Activated CD4-positive, alpha-beta memory T cell treated with anti-CD3 and anti-CD28 coated beads for 36 hours (primary cell): ENCODE data around the gene PPP1R11. TPM values are rescaled to one million over a fixed set of nuclear protein-coding genes. Genes with fewer than 3 reads are reported as not detected.

Experiments used
- CTCF ChIA-PET: fragments of 350-600 bp; sonication (Branson Sonifier 250); formaldehyde crosslinking; loops from one replicate; lab custom pipeline; 2021; ENCODE audit warnings: antibody characterized with exemption, inconsistent platforms; lab: Charles Lee
- POLR2A ChIA-PET: fragments of 350-600 bp; sonication (Branson Sonifier 250); formaldehyde crosslinking; loops from one replicate; lab custom pipeline; 2021; ENCODE audit warnings: antibody characterized with exemption; lab: Charles Lee
- DNase-seq: peaks from one replicate; pipeline ENCODE4 v3.0.0-alpha.2; 2020
- H3K27ac Mint-ChIP-seq: one replicate; pipeline ENCODE4 v1.8.0; 2021; ENCODE audit warnings: mixed read lengths
- H3K27me3 Mint-ChIP-seq: one replicate; pipeline ENCODE4 v1.8.0; 2021; ENCODE audit warnings: mixed read lengths
- H3K36me3 Mint-ChIP-seq: one replicate; pipeline ENCODE4 v1.8.0; 2021; ENCODE audit warnings: mixed read lengths
- H3K4me1 Mint-ChIP-seq: one replicate; pipeline ENCODE4 v1.8.0; 2021; ENCODE audit warnings: low read depth, mixed read lengths
- H3K4me3 Mint-ChIP-seq: one replicate; pipeline ENCODE4 v1.8.0; 2021; ENCODE audit warnings: mild to moderate bottlenecking, mixed read lengths
- H3K9me3 Mint-ChIP-seq: one replicate; pipeline ENCODE4 v1.8.0; 2021; ENCODE audit warnings: mixed read lengths
- intact Hi-C: fragments of 100-400 bp; cut with micrococcal nuclease; formaldehyde crosslinking; loops from one replicate; pipeline ENCODE4 v1.15.1; 2023
- total RNA-seq, 2 experiments: library from RNA; stranded (reverse); gene quantifications; one replicate each; pipeline ENCODE4 v1.2.3, GENCODE V29; 2021

PPP1R11 gene
- total RNA-seq, 2 experiments from 2014 or later: 51.3 to 55.0 TPM

DNA sequence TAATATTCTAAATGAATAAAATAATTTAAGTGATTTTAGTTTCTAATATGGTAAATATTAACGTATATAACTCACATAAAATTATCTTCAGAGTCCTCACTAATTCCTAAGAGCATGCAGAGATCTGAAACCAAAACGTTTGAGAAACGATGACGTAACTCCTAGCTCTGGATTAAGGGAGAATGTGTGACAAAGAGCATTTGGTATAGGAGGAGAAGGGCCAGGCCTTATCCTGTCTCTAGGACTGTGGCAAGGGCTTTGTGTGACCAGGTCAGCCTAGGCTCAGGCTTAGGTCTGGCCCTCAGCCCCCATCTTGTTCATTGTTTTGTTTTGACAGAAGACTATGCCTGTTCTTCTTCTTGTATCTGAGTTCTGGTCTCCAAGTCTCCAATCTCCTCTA lies 25.2 kb upstream of the PPP1R11 start:
- DNase-seq: no peak
- no peak overlapping the region for H3K4me3 Mint-ChIP-seq
- peaks cover 4% of the 10 kb centered on the region for H3K36me3 Mint-ChIP-seq
- ChIA-PET POLR2A (no interaction called here), CTCF (no interaction called here)
- H3K27ac Mint-ChIP-seq: no peak overlapping the region
- no peaks in the 10 kb centered on the region for H3K9me3 Mint-ChIP-seq
- peaks cover 8% of the 10 kb centered on the region for H3K4me1 Mint-ChIP-seq
- H3K27me3 Mint-ChIP-seq: no peaks in the 10 kb centered on the region
- intact Hi-C loops: no loop called here

DNA sequence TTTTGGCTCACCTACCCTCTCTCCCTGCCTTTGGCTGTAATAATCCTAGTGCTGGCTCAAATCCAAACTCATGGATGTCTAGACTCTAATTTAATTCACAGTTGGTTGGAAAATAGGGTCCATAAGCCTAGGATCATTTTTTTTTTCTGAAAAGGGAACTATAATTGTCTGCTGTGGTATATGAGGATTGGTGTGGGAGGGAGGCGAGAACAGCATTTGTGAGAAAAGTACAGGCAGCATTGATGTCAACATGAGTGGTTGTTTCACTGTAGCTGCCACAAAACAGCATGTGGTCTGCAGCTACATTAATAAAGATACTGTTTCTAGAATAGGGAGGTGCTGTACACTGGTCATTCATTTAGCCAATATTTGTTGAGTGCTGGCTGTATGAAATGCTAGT lies 24.5 kb upstream of the PPP1R11 start:
- H3K4me1 Mint-ChIP-seq: peaks cover 13% of the 10 kb centered on the region
- no peak overlapping the region for H3K27ac Mint-ChIP-seq

DNA sequence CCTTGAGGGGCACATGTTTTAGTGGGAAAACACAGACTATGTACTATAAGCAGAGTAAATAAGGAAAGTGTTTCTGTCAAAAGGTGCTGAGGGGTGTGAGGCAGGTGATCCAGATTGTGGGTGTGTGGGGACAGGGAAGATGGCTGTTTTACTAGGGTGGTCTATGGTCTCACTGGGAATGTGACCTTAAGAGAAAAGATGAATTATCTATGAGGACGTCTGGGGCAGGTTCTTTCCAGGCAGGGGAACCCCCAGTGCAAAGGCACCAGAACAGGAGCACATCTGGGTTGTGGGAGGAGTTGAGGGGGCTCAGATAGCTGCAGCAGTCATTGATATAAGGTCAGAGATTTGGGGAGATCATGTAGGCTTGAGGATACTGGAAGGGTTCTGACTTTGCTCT lies 24.1 kb upstream of the PPP1R11 start:
- Mint-ChIP-seq H3K36me3 (peaks cover 4% of the 10 kb centered on the region), H3K9me3 (no peaks in the 10 kb centered on the region), H3K4me3 (no peak overlapping the region), H3K27ac (no peak overlapping the region), H3K27me3 (no peaks in the 10 kb centered on the region), H3K4me1 (peaks cover 14% of the 10 kb centered on the region)
- DNase-seq: no peak
- ChIA-PET CTCF (no interaction called here), POLR2A (no interaction called here)
- intact Hi-C loops: no loop called here

More for the DNA sequence above, 24.5 kb upstream of the PPP1R11 start:
- Mint-ChIP-seq H3K36me3 (peaks cover 4% of the 10 kb centered on the region), H3K9me3 (no peaks in the 10 kb centered on the region), H3K27me3 (no peaks in the 10 kb centered on the region), H3K4me3 (no peak overlapping the region)
- intact Hi-C loops: no loop called here
- CTCF ChIA-PET: no interaction called here
- no peak for DNase-seq
- POLR2A ChIA-PET: no interaction called here

DNA sequence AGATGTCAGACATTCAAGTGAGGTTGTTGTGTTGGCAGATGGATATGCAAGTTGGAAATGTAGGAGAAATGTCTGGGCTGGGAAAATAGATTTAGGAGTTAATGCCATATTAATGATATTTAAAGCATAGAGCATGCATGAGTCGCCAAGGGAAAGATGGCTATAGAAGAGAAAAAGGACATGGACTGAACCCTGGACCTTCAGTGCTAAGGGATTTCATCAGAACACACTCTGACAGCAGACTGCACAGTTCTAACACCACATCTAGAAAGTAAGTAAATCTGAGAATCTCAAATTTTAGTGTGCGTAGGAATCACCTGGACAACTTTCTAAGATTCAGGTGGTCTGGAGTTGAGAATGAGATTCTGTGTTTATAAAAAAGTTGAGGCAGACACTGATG lies 23.3 kb upstream of the PPP1R11 start:
- ChIA-PET CTCF (no interaction called here), POLR2A (no interaction called here)
- H3K9me3 Mint-ChIP-seq: no peaks in the 10 kb centered on the region
- no peaks in the 10 kb centered on the region for H3K27me3 Mint-ChIP-seq
- no peak for DNase-seq
- H3K36me3 Mint-ChIP-seq: peaks cover 4% of the 10 kb centered on the region
- H3K27ac Mint-ChIP-seq: no peak overlapping the region
- H3K4me1 Mint-ChIP-seq: peaks cover 14% of the 10 kb centered on the region
- intact Hi-C loops: no loop called here
- H3K4me3 Mint-ChIP-seq: no peak overlapping the region

DNA sequence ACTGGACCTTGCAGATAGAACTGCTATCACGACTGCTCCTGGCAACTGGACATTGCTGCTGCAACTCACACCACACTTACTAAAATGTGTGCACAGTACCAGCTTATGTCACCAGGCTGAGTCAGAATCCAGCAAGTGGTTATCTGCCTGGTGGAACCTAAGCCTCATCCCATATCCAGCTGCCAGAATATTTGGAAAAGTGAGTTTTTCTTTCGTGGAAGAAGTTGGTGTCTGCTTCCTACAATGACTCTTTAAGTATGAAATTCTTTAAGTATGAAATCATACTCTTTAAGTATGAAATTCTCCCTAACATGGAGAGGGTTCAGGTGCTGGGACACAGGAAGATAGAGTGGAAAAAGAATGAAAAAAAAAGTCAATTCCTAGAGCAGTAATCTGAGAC lies 22.4 kb upstream of the PPP1R11 start:
- no peak for DNase-seq
- peaks cover 4% of the 10 kb centered on the region for H3K36me3 Mint-ChIP-seq
- ChIA-PET CTCF (no interaction called here), POLR2A (no interaction called here)
- H3K4me3 Mint-ChIP-seq: no peak overlapping the region
- peaks cover 14% of the 10 kb centered on the region for H3K4me1 Mint-ChIP-seq
- intact Hi-C loops: no loop called here
- no peak overlapping the region for H3K27ac Mint-ChIP-seq
- H3K27me3 Mint-ChIP-seq: no peaks in the 10 kb centered on the region
- no peaks in the 10 kb centered on the region for H3K9me3 Mint-ChIP-seq

DNA sequence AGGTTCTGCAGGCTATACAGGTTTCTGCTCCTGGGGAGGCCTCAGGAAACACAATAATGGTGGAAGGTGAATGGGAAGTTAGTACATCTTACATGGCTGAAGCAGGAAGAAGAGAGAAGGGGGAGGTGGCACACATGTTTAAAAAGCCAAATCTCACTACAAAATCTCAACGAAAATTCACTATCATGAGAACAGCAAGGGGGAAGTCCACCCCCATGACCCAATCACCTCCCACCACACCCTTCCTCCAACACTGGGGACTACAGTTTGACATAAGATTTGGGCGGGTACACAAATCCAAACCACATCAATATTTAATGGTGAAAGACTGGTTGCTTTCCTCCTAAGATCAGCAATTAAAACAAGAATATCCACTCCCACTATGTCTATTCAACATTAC lies 19.8 kb upstream of the PPP1R11 start:
- no peaks in the 10 kb centered on the region for H3K9me3 Mint-ChIP-seq
- POLR2A ChIA-PET: interaction anchor here (0.5 to 0.6 kb wide), 2 partner anchors 19 to 939 kb away, joined by 3 read pairs; partner anchors contain the start of genes OR2J3 and PPP1R11
- CTCF ChIA-PET: interaction anchor here (1.6 kb wide), 1 partner anchor 84 kb away, joined by 3 read pairs; no protein-coding TSS in a partner anchor
- intact Hi-C loops: no loop called here
- H3K27ac Mint-ChIP-seq: no peak overlapping the region
- no peaks in the 10 kb centered on the region for H3K27me3 Mint-ChIP-seq
- peaks cover 13% of the 10 kb centered on the region for H3K4me1 Mint-ChIP-seq
- no peak overlapping the region for H3K4me3 Mint-ChIP-seq
- no peak for DNase-seq
- peaks cover 9% of the 10 kb centered on the region for H3K36me3 Mint-ChIP-seq

DNA sequence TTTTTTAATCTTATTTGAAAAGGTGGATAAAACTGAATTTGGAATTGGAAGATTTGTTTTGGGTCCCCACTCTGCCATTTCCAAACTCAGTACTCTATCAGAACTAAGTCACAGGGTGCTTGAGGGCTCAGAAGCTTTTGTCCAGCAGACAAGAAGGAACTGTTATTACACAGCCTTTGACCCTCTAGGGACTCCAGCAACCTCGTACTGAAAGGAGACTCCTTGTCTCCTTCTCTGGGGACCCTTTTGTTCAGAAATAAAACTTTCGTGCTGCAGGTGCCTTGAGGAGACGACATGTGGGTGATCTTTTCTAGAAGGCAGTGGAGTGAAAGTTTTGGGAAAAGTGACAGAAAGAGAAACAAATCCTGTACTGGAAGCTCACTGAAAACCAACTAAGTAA lies 13.3 kb upstream of the PPP1R11 start:
- ChIA-PET CTCF (interaction anchor here (1.6 kb wide), 1 partner anchor 77 kb away, joined by 5 read pairs; no protein-coding TSS in a partner anchor), POLR2A (interaction anchor here (0.7 to 1.1 kb wide), 2 partner anchors 12 to 36 kb away, joined by 3 read pairs; no protein-coding TSS in a partner anchor)
- Mint-ChIP-seq H3K4me1 (no peaks in the 10 kb centered on the region), H3K27me3 (no peaks in the 10 kb centered on the region), H3K9me3 (no peaks in the 10 kb centered on the region), H3K27ac (no peak overlapping the region), H3K4me3 (no peak overlapping the region), H3K36me3 (peaks cover 16% of the 10 kb centered on the region)
- intact Hi-C loops: no loop called here
- no peak for DNase-seq

DNA sequence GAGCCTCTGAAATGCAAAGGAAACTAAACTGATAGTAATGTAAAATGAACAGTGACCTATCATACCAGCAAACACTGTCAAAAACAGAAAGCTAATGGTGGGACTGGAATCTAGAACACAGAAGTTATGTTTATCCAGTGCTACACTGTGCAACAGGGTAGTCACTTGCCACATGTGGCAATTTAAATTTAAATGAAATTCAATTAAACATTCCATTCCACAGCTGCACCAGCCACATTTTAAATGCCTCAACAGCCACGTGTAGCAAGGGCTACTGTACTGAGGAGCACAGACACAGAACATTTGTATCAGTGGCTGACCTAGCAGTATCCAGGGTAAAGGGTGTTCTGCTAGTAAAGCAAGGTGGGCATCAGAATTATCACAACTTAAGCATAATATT lies 11.5 kb upstream of the PPP1R11 start:
- no peaks in the 10 kb centered on the region for H3K27me3 Mint-ChIP-seq
- no peak for DNase-seq
- no peaks in the 10 kb centered on the region for H3K9me3 Mint-ChIP-seq
- peaks cover 16% of the 10 kb centered on the region for H3K36me3 Mint-ChIP-seq
- ChIA-PET CTCF (interaction anchor here (0.7 kb wide), 1 partner anchor 207 kb away, joined by 3 read pairs; no protein-coding TSS in a partner anchor), POLR2A (no interaction called here)
- H3K4me1 Mint-ChIP-seq: peaks cover 8% of the 10 kb centered on the region
- intact Hi-C loops: no loop called here
- no peak overlapping the region for H3K4me3 Mint-ChIP-seq
- no peak overlapping the region for H3K27ac Mint-ChIP-seq

DNA sequence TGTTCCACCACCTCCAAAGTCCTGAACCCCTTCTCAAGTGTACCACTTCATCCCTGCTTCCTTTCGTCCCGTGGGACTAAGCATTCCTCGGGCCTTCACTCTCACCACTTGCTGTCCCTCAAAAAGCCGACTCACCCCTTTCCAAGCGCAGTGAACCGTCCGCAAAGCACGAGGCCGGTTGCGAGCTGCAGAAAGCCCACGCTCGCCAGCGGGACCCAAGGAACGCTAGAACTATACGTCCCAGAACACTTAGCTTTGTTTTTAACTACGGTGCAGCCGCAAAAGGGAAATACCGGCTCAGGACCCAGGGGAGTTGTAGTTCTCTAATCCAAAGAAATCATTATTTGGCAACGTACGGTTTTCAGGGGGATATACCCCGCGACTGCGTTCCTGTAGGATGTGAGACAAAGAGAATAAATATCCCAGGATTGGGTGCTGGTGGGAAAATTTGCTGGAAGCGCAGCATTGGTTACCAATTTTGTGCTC lies 6.3 kb upstream of the PPP1R11 start:
- Mint-ChIP-seq H3K27ac (peak overlapping the region; percentile 99), H3K27me3 (no peaks in the 10 kb centered on the region), H3K36me3 (peaks cover 27% of the 10 kb centered on the region), H3K4me3 (peak overlapping the region; percentile 99), H3K4me1 (peaks cover 29% of the 10 kb centered on the region), H3K9me3 (peaks cover 6% of the 10 kb centered on the region)
- ChIA-PET CTCF (interaction anchor here (1.1 to 5.7 kb wide), 5 partner anchors 42 to 407 kb away, joined by 3 to 28 read pairs (median 11); no protein-coding TSS in a partner anchor), POLR2A (interaction anchor here (0.7 to 2.2 kb wide), 5 partner anchors 9 to 309 kb away, joined by 3 to 9 read pairs (median 3); partner anchors contain the start of gene TRIM26)
- intact Hi-C loops: loop anchor here (2.0 to 5.0 kb wide), 2 partner anchors 118 to 338 kb away; partner anchors contain the start of genes HLA-A and HLA-F
- peak; percentile 49 for DNase-seq

DNA sequence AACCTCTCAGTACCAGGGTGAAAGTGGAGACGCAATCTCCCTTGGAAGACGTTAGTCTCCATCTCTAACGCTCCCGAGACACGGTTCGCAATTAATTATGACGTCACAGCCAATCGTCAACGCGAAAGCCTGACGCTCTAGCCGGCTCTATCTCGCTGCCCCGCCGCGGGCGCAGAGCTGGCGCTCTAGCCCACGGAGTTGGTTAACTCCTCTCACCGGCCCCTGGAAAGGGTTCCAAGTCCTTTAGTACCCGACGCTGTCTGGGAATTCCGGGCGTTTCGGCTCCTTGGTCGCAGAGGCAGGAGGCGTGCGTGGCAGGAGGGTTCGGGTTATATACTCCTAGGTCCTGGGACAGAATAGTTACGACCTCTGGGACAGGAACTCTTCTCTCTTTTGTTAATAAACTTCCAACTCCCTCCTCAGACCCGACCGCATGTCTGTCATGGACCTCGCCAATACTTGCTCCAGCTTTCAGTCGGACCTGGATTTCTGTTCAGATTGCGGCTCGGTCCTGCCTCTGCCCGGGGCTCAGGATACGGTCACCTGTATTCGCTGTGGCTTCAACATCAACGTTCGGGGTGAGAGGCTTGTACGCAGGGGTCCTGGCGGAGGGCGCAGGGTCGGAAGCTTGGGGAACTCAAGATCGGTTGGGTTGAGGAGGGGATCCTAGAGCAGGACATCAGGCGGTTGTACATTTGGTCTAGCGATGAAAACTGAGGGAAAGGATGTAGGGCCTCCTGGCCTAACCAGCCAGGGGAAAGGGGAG lies 5.7 kb upstream of the PPP1R11 start, which contains the start of gene POLR1H:
Gene POLR1H (plus strand): TSS at position 174 of the 766 bp plus-strand sequence. CDS start 260 bp downstream, at position 434.
- ChIA-PET POLR2A (interaction anchor here (0.7 to 2.2 kb wide), 4 partner anchors 9 to 310 kb away, joined by 3 to 9 read pairs (median 6); partner anchors contain the start of gene TRIM26), CTCF (interaction anchor here (1.1 to 5.7 kb wide), 5 partner anchors 12 to 408 kb away, joined by 3 to 28 read pairs (median 11); no protein-coding TSS in a partner anchor)
- intact Hi-C loops: loop anchor here (2.0 to 5.0 kb wide), 2 partner anchors 118 to 339 kb away; partner anchors contain the start of genes HLA-A and HLA-F
- Mint-ChIP-seq H3K4me3 (peak within 1 kb of the TSS; percentile 99), H3K4me1 (peaks cover 35% of the 10 kb centered on the region), H3K27ac (peak within 1 kb of the TSS; percentile 99), H3K36me3 (peaks cover 30% of the 10 kb centered on the region), H3K9me3 (peaks cover 6% of the 10 kb centered on the region), H3K27me3 (no peaks in the 10 kb centered on the region)
- DNase-seq: peak; percentile 92

DNA sequence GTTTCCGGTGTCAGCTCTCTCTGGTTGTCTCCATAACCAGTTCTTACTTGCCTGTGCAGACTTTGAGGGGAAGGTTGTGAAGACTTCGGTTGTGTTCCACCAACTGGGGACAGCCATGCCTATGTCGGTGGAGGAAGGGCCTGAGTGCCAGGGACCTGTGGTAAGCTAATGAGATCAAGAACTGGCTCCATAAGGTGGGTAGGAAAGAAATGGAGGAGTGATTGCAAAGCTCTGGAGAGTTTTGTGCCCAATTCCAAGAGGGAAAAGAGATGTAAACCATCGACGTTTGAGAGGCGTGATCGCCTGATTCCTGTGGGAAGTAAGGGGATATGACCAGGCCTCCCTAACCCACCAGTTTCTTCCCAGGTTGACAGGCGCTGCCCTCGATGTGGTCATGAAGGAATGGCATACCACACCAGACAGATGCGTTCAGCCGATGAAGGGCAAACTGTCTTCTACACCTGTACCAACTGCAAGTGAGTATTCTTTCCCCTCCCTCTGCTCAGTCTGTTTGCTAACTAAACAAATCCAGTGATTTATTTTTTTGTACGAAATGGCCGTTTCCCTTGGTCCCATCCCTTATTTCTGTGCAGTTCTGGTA lies 5.0 kb upstream of the PPP1R11 start:
- intact Hi-C loops: loop anchor here (2.0 to 5.0 kb wide), 2 partner anchors 119 to 340 kb away; partner anchors contain the start of genes HLA-A and HLA-F
- Mint-ChIP-seq H3K27ac (peak overlapping the region; percentile 99), H3K4me3 (peak overlapping the region; percentile 99), H3K36me3 (peaks cover 28% of the 10 kb centered on the region), H3K9me3 (peaks cover 6% of the 10 kb centered on the region), H3K4me1 (peaks cover 35% of the 10 kb centered on the region), H3K27me3 (no peaks in the 10 kb centered on the region)
- peak; percentile 67 for DNase-seq
- CTCF ChIA-PET: interaction anchor here (1.1 to 5.7 kb wide), 3 partner anchors 12 to 70 kb away, joined by 3 to 28 read pairs (median 18); no protein-coding TSS in a partner anchor
- POLR2A ChIA-PET: interaction anchor here (1.8 kb wide), 1 partner anchor 151 kb away, joined by 9 read pairs; the partner anchor contains the start of gene TRIM26
